HG03139 (cell line): ENCODE results near the gene FBLL1.
A peak's percentile ranks its signal among the peaks of the same experiment; 100 is the strongest.
"Not testable (repeated sequence)": the region's sequence is repeated elsewhere in the genome, so short reads cannot be mapped to it uniquely, and the experiment has no call there.

Experiments
- ATAC-seq: cut with Tn5 transposase; IDR thresholded peaks from one replicate; pipeline ENCODE4 v1.9.1; 2021; ENCODE audit not compliant: unreplicated experiment

Gene FBLL1

DNA sequence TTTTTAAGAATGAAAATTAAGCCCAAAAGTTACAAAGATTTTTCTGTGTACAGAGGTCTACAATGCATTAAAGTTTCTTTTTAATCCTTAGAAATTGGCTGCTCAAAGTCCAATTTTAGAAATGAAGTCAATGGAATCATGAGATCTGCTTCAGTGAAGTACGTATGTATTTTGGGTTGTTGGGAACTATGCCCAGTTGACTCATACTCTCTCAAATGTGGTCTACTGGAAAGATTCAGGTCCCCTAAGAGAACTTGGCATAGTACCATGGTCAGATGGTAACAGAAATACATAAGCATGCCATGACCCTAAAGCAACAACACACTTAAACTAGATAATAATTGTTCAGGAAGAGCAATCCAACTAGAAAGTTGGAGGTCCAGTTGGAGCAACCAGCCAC, 23.0 kb downstream of the FBLL1 start:
- no peak for ATAC-seq

- no peak for ATAC-seq
Measured at GRCh38 chr5:168553377-168554130, 24.4 kb downstream of the FBLL1 start.

DNA sequence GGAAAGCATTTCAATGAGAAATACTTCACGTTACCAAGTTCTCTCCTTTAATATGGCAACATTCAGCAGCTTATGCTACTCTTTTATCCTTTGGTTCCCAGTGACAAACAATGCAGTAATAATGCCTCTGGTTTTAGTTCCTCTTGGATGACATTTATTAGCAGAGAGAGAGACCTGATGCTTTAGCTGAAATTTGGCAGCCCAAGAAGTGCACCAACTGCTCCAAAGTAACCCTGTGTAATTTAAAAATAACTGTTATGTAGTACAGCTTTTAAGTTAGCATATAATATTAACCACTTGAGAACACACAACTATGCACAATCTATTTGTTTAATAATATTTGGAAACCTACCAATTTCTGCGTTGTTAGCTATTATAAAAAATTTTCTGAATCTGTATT, 28.3 kb downstream of the FBLL1 start:
- no peak for ATAC-seq

GRCh38 chr5:168562279-168562678, 33.2 kb downstream of the FBLL1 start:
- ATAC-seq: no peak

DNA sequence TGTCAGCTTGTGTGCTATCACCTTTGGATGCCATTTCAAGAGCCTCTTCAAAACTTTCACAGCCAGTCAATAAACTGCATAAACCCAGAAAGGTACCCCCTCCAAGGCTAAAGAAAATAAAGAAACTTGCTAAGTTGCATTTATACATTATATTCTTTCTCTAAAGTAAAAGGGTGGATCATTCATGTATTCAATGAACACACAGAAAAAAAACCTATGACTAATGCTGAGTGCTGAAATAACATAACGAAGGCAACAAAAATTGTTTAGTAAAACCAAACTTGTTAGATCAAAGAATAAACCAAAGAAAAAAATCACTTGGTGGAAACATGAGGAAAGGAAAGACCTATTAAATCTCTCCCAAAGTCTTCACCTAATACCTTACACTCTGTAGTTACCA, 34.9 kb downstream of the FBLL1 start:
- ATAC-seq: no peak

DNA sequence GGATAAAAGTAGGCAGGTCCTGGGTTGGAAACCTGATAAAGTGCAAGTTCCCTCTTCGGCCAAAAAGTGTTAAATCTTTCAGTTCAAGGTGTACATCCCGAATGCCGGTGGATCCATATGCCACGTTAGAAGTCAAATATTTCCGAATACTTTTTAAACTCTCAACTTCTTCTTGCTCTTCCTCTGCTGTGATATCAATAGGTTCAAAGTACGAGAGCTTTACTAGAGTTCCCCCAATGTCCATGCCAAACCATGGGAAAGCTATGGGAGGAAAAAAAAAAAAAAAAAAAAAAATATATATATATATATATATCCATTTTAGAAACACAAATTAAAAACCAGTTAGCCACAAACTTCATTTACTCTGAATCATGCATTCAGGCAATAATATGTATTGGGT, 39.6 kb downstream of the FBLL1 start:
- ATAC-seq: no peak

- no peak for ATAC-seq
Measured at GRCh38 chr5:168570490-168571328, 41.6 kb downstream of the FBLL1 start.

GRCh38 chr5:168573663-168574062, 44.6 kb downstream of the FBLL1 start:
- ATAC-seq: not testable (repeated sequence)

GRCh38 chr5:168574156-168574555, 45.1 kb downstream of the FBLL1 start:
- ATAC-seq: not testable (repeated sequence)

DNA sequence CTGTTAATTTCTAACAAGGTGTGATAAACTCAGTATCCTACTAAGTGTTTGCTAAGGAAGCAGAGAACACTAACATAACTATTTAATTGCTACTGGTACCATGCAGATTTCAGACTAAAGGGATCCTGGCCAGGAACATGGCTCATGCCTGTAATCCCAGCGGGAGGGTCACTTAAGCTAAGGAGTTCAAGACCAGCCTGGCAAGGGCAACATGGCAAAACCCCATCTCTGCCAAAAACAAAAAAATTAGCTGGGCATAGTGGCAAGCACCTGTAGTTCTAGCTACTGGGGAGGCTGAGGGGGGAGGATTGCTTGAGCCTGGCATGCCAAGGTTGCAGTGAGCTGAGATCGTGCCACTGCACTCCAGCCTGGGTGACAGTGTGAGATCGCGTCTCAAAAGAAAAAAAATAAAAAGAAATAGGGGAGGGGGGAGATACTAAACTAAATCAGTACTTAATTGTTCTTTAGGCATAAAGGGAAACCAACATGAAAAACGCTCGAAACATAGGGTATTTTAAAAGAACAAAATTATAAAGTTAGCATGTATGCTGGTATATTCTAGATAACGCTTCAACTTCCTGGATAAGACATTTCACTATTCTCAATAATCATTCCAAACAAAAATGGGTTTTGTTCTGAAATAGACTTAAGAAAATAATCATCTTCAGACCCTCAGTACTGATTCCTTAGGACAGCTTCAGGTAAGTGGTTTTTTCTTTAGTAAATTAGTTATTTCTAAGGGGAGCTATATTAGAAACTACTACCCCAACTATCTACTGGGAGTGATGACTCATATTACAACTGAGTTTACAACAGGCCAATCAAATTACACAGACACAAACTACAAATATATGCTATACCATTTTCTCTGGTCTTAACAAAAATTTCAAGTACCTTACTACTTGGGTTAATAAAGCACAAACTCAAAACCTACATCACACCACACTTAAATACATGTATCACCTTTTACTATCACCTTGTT, 46.6 kb downstream of the FBLL1 start:
- ATAC-seq: no peak

DNA sequence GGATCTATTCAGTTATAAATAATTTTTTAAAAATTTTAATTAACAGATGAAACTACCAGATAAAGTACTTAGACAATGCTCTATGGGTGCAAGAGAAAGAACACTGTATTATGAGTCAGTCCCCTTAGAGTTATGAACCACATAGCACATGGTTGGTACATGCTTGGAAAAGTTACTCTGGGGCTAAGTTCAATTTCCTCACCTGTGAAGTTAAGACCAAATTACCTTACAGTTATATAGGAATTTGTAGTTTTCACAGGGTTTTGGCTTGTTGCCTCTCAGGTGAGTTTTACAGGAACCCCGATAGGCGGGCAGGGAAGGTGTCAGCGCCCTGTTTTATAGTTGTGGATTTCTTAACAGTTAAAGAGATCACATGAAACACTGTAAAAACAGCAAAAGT, 48.9 kb downstream of the FBLL1 start:
- no peak for ATAC-seq

DNA sequence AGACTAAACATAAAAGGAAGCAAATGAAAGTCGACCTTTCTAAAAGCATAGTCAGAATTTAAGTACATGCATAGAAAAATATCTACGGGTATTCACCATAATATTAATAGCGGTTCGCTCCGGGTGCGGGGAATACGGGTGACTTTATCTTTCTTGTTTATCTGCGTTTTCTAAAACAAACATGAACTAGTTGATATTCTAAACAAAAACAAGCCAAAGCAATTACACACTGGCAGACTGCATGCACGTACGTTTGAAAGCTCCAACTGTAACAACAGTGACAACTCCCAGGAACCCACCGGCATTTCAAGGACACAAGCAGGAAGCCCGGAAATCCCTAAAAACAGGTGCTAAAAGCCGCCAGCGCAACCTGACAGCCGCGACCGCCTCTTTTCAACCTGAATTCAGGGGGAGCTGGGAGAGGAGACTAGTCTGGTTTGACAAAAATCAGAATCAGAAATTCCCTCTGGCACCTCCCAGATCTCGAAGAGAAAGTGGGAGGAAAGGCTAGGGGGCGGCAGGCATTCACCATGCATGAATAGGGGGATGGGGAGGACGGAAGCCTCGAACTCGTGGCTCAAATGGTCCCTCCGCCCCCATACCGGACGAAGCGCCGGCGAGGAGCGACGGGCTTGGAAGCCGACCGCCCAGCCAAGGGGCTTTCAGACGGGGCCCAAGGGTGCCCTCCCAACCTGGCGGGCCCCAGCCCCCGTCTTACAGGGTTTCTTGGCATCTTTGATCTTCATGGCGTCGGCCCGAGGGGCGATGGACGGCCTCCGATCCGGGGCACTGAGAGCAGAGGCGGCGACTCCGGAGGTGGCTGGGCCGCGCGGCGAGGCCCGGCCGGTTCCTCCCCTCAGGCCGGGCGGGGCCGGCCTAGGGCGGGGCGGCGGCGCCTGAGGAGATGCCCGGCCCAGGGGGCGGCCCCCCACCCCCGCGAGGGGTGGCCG, 49.7 kb downstream of the FBLL1 start, which contains the start of gene PANK3:
PANK3 (minus strand) TSS at position 831 of the 950 bp plus-strand sequence; CDS start at position 746, 85 bp downstream.
- ATAC-seq: peak; percentile 41

GRCh38 chr5:168579488-168580226, 50.6 kb downstream of the FBLL1 start:
- peak; percentile 95 for ATAC-seq

DNA sequence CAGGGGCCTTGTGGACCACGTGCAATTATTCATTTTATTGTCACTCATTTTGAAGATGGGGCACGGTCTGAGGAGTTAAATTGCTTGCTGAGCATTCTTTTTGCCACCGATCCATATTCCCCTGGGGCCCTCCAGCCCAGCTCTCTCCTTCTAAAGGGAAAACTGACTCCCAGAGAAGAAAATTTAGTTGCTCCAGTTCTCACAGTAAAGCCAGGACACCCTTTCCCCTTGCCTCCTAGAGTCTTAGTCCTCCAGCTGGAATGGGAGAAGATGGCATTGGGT, 51.1 kb downstream of the FBLL1 start:
- no peak for ATAC-seq
